ENCODE results near the gene RBM17. TPM values are rescaled to one million over a fixed set of nuclear protein-coding genes. Genes with fewer than 3 reads are reported as not detected.
"Not testable (repeated sequence)": the region's sequence is repeated elsewhere in the genome, so short reads cannot be mapped to it uniquely, and the experiment has no call there.

RBM17 gene
- total RNA-seq, 1 experiment from 2014 or later, result 18.5 TPM

- peak; percentile 31 for DNase-seq (ENCODE audit: low spot score)
These were observed 20.0 kb downstream of the RBM17 start for GRCh38 chr10:6108631-6109443.

GRCh38 chr10:6109444-6109775 is 20.6 kb downstream of the RBM17 start:
- DNase-seq (ENCODE audit: low spot score), result no peak

GRCh38 chr10:6110136-6110535 is 21.3 kb downstream of the RBM17 start:
- no peak for DNase-seq (ENCODE audit: low spot score)

- no peak for DNase-seq (ENCODE audit: low spot score)
These were observed 24.1 kb downstream of the RBM17 start for GRCh38 chr10:6112893-6113292.

- no peak for DNase-seq (ENCODE audit: low spot score)
These were observed 25.5 kb downstream of the RBM17 start for GRCh38 chr10:6114299-6114698.

GRCh38 chr10:6114805-6115341 is 26.0 kb downstream of the RBM17 start:
- peak; percentile 61 for DNase-seq (ENCODE audit: low spot score)

- DNase-seq (ENCODE audit: low spot score), result no peak
These were observed 26.6 kb downstream of the RBM17 start for GRCh38 chr10:6115411-6115810.

GRCh38 chr10:6115824-6116350 is 27.1 kb downstream of the RBM17 start:
- DNase-seq (ENCODE audit: low spot score), result no peak

GRCh38 chr10:6116806-6117205 is 28.0 kb downstream of the RBM17 start:
- no peak for DNase-seq (ENCODE audit: low spot score)

GRCh38 chr10:6117711-6118110 is 28.9 kb downstream of the RBM17 start:
- no peak for DNase-seq (ENCODE audit: low spot score)

- no peak for DNase-seq (ENCODE audit: low spot score)
These were observed 30.6 kb downstream of the RBM17 start for GRCh38 chr10:6119423-6119822.

- DNase-seq (ENCODE audit: low spot score), result no peak
These were observed 31.1 kb downstream of the RBM17 start for GRCh38 chr10:6119962-6120361.

- no peak for DNase-seq (ENCODE audit: low spot score)
These were observed 31.9 kb downstream of the RBM17 start for GRCh38 chr10:6120691-6121090.

- no peak for DNase-seq (ENCODE audit: low spot score)
These were observed 32.3 kb downstream of the RBM17 start for GRCh38 chr10:6121146-6121545.

- no peak for DNase-seq (ENCODE audit: low spot score)
These were observed 34.7 kb downstream of the RBM17 start for GRCh38 chr10:6123532-6123931.

GRCh38 chr10:6124666-6125065 is 35.8 kb downstream of the RBM17 start:
- DNase-seq (ENCODE audit: low spot score), result peak; percentile 23

- not testable (repeated sequence) for DNase-seq (ENCODE audit: low spot score)
These were observed 38.6 kb downstream of the RBM17 start for GRCh38 chr10:6127461-6127860.

GRCh38 chr10:6128087-6128486 is 39.3 kb downstream of the RBM17 start:
- DNase-seq (ENCODE audit: low spot score), result no peak

- DNase-seq (ENCODE audit: low spot score), result no peak
These were observed 39.9 kb downstream of the RBM17 start for GRCh38 chr10:6128591-6129251.

GRCh38 chr10:6130848-6131470 is 42.1 kb downstream of the RBM17 start:
- no peak for DNase-seq (ENCODE audit: low spot score)

GRCh38 chr10:6133331-6134098 is 44.7 kb downstream of the RBM17 start:
- DNase-seq (ENCODE audit: low spot score), result no peak
